T follicular helper cell (primary cell): Measurements from ENCODE around the gene GJD4.

Source experiments
- DNase-seq: peaks from one replicate; pipeline ENCODE4 v3.0.0-alpha.2; 2020; ENCODE audit warnings: low read depth

The GJD4 gene

DNA sequence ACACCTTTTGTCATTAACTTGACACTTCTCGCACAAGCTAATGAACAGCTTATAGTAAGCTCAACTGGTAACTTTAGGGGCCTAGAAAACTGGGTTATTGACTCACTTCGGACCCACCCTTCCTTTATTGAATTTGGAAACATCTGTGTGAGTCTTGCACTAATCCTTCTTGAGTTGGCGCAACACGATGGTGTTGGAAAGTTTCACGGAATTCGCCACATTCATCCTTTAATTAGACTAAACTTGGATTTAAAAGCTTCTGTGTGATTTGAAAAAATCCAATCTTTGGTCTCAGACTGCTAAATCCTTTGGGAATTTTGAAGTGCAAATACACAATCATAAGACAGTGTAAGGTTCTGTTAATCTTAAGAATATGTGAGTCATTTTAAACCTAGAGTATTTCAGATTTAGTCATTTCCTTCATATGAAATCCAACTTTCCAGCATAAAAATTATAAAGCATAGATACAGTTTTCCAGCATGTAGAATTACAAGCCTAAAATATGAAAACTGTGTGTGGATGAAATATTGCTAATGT, 21.9 kb downstream of the GJD4 start:
- no peak for DNase-seq

- no peak for DNase-seq
Measured at GRCh38 chr10:35631404-35631803, 26.3 kb downstream of the GJD4 start.

GRCh38 chr10:35632027-35632426, 26.9 kb downstream of the GJD4 start:
- DNase-seq: no peak

GRCh38 chr10:35633006-35633980, 28.2 kb downstream of the GJD4 start:
- no peak for DNase-seq

DNA sequence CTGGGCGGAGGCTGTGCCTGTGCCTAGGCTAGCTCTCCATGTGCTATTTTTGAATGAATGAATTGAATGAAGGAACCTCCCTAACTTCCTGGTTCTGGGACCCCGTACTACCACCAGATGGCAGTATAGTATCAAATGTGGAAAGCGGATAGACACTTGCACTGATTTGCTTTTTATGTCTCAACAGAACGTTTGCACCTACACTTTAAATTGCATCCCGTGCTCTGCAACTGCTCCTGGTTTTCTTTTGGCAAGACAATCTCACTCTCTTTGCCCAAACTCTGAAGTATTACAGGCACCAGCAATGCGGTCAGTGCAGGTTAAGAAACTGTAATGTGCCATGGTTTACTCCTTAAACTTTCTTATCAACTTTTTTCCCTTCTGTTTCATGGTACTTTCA, 30.4 kb downstream of the GJD4 start:
- no peak for DNase-seq

DNA sequence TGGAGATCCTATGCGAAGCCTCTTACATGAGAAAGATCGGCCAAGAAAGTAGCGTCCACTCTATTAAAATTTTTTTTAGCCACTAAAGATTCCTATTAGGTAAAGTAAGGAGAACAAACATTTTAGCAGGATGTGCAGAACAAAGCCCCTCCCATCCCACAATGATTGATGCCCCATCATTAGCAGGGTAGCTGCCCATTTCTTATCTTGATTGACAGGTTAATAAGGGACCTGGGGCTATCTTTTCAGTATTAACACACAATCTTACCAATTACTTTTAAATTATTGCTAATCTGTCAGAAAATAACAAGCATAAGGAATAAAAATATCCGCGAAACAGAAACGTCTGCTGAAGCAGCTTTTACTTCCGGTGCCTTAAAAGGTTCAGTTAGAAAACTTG, 31.8 kb downstream of the GJD4 start:
- DNase-seq: no peak

DNA sequence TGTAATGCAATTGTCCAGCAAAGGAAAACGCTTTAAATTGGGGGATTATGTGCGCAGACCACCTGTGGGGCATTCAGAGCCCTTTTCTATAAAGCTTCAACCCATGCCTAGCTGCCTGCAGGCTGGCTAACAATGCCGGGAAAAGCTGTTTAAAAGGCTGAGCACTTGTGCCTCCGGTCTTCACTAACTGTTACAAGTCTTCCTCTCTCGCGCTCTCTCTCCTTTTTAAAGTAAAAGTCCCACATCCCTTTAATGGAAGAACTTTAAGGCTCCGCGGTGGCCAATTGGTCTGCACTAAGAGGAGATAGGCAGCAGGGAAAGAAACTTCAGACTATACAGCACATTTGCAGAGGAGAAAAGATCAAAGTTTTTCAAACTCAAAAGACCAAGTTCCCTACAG, 32.3 kb downstream of the GJD4 start:
- no peak for DNase-seq

DNA sequence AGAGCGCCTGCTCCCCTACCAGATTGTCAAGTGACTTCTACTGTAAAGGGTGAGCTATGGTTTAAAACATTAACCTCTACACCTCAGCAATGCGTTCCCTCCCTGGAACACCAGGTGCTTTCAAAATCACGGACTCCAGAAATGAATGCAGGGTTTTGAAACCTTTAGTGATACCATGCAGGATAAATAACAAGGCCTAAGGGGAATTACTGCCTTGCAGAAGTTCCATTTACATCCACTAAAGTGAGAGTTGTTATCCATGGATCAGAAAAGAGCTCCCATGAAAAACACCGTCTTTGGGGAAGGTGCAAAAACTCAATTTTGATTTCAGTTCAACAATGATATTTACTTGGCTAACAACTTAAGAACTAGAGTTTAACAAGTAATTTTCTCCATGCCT, 33.0 kb downstream of the GJD4 start:
- DNase-seq: no peak

- DNase-seq: no peak
Measured at GRCh38 chr10:35639021-35639727, 34.0 kb downstream of the GJD4 start.

DNA sequence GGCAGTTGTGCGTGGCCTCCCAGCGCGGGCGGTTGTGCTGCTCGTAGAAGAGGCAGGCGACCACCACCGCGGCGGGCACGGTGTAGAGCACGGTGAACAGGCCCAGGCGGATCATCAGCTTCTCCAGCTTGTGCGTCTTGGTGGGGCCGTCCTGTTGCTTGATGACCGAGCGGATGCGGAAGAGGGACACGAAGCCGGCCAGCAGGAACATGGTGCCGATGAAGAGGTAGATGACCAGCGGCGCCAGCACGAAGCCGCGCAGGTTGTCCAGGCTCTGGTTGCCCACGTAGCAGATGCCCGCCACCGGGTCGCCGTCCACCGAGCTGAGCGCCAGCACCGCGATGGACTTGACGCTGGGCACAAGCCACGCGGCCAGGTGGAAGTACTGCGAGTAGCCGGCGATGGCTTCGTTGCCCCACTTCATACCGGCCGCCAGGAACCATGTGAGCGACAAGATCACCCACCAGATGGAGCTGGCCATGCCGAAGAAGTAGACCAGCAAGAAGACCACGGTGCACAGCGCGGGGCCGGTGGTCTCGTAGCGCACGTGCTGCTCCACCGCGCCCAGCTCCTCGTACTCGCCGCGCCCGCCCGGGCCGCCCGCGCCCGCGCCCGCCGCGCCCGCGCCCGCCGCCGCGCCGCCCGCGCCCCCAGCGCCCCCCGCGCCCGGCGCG, 34.7 kb downstream of the GJD4 start:
- DNase-seq: no peak

DNA sequence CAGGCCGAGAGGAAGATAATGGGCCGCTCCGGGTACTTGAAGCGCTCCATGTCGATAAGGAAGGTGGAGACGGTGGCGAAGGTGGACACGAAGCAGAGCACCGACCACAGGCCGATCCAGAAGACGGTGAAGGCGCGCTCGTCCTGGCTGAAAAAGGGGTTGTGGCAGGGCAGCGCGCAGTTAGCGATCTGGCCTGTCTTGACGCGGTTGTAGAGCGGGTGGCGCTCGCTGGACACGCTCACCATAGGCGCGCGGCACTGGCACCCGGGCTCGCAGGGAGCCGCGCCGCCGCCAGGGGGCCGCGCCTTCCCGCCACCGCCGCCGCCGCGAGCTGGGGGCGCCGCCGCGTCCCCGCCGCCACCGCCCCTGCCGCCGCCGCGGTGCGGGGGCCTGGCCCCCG, 35.3 kb downstream of the GJD4 start:
- no peak for DNase-seq

- DNase-seq: no peak
Measured at GRCh38 chr10:35640951-35641675, 36.0 kb downstream of the GJD4 start.

DNA sequence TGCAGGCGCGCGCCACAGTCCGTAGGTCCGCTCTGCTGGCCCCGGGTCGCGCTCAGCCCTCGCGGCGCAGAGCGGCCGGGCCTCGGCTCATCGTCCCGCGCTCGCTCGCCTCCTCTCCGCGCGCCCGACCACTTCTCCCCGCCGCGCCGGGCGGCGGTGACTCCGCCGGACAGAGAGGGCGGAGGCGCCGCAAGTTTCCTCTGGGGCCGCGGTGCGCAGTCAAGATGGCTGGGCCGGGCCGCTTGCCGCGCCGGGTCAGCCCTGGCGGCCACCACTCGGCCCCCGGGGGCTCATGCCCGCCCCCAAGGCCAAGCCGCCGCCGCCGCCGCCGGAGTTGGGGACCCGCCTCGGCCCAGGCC, 36.5 kb downstream of the GJD4 start:
- DNase-seq: no peak

- peak; percentile 58 for DNase-seq
Measured at GRCh38 chr10:35642035-35642792, 37.1 kb downstream of the GJD4 start, which contains the start of gene FZD8. TSS of gene FZD8 (minus strand) at chr10:35642296. CDS start at chr10:35641429, 867 bp downstream.

DNA sequence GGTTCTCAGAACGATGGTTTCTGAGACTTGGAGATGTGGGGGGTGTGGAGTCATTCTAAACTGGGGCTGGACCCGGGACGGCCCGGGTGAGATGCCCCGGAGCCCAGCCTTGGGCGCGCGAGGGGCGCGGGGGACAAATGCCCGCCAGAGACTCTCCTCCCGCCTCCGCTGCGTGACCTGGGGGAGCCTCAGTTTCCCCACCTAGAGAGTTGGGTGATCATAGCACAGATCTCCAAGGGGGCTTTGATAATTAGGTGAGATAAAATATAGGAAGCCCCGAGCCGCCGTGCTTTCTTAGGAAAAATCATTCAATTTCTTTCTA, 37.6 kb downstream of the GJD4 start:
- no peak for DNase-seq

- no peak for DNase-seq
Measured at GRCh38 chr10:35643151-35644049, 38.3 kb downstream of the GJD4 start.

- no peak for DNase-seq
Measured at GRCh38 chr10:35644050-35644950, 39.2 kb downstream of the GJD4 start.

DNA sequence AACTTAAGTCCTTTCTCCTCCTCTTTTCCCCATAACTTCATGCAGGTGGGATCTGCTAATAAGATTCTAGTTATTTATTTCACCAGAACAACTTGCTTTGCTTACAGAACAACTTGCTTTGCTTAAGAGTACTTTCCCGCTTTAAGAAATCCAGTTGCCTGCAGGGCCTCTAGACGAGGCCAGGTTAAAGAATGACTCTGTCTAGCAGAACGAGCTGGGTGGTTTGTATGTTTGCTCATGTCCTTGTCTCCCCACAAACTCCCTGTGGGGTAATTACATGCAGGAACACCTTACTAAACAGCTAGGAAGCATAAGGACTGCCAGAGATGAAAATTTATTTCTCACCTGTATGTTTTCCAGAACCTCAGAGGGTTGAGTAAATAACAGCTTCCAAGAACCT, 45.8 kb downstream of the GJD4 start:
- DNase-seq: no peak

GRCh38 chr10:35652824-35653223, 47.7 kb downstream of the GJD4 start:
- DNase-seq: no peak
